GM18870 (cell line): ENCODE measurements around the gene CFAP69.
A peak's percentile ranks its signal among the peaks of the same experiment; 100 is the strongest.

Experiments
- ATAC-seq: cut with Tn5 transposase; IDR thresholded peaks from one replicate; pipeline ENCODE4 v1.9.1; 2021; ENCODE audit warnings: moderate library complexity; ENCODE audit not compliant: unreplicated experiment

CFAP69 gene

DNA sequence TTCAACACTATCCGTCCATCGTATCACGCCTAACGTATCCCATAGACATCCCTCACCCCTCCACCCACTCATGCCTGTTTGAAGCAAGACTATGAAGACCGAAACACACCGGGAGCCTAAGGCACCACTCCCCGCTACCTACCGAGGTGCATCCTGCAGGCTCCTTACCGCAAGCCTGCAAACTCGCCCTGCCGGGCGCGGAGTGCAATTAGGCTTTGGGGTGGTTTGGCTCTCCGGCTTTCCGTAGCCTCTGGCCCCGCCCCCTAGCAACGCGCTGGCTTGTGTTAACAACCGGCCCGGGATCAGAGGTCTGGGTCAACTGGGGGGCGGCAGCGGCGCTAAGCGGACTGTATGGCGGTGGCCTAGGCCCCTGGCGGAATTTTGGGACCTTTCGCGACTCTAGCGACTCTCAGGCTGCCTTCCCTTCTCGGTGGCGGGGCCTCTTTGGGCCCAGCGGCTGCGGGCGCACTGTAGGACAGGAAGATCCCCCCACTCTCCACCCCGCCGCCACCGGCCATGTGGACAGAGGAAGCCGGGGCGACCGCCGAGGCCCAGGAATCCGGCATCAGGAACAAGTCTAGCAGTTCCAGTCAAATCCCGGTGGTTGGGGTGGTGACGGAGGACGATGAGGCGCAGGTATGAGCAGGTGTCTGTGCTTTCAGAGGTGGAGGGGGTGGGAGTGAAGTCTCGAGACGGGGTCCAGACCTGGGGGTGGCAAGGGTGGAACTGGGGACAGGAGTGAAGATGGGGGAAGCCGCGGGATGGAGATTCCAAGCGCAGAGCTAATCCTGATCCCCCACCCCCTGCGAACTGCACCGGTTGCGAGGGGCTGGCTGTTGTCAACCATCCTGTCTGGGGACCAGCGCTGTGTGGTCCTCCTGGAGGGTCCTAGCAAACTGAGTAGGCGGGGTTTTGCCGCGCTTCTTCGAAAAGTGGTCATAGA is at the start of gene CFAP69:
CFAP69 (plus strand) TSS at position 266 of the 943 bp plus-strand sequence; CDS start at position 517, 251 bp downstream.
- peak; percentile 66 for ATAC-seq

DNA sequence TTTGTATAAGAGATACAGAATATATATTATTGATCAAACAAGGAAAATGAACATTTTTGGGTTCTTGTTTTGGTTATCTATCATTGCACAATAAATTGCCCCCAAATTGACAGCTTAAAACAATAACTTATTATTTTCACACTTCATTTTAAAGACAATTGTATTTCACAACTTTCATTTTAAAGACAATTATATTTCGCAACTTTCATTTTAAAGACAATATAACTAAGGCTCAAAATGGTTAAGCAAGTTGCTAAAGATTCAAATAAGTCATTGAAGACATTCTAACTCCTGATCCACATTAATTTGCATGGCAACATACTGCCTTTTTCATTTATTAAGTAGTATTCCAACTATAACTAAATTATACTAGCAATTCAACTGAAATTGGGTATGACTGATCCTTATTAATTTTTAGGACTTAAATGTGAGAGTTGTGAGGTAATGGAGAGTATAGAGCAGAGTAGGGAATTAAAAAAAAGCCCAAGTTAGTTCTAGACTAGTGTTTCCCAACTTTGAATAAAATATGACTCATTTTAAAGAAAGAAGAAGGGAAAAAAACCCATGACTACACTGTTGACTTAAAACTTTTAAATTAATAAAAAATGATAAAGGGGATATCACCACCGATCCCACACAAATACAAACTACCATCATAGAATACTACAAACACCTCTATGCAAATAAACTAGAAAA is 43.3 kb upstream of the CFAP69 start:
- no peak for ATAC-seq

GRCh38 chr7:90207956-90208355 is 37.0 kb upstream of the CFAP69 start:
- ATAC-seq, result no peak

GRCh38 chr7:90209776-90210175 is 35.2 kb upstream of the CFAP69 start:
- no peak for ATAC-seq

DNA sequence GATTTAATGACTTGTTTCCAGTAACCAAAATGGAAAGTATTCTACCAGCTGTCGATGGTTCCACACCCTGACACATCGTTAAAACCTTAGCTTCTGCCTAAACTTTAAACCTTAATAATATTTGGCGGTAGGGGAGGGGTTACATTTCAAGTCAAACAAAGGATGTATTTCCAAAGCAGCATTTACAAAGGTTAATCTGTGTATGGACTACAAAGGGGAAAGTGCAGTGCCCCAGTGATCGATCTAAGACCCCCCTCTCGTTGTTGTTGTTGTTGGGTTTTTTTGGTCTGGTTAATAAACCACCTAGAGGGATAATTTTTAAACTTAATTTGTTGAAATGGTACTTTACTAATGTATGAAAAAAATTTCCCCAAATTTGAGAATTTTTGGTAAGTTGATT is 34.5 kb upstream of the CFAP69 start:
- ATAC-seq, result no peak

GRCh38 chr7:90210981-90211380 is 34.0 kb upstream of the CFAP69 start:
- ATAC-seq, result peak; percentile 4

DNA sequence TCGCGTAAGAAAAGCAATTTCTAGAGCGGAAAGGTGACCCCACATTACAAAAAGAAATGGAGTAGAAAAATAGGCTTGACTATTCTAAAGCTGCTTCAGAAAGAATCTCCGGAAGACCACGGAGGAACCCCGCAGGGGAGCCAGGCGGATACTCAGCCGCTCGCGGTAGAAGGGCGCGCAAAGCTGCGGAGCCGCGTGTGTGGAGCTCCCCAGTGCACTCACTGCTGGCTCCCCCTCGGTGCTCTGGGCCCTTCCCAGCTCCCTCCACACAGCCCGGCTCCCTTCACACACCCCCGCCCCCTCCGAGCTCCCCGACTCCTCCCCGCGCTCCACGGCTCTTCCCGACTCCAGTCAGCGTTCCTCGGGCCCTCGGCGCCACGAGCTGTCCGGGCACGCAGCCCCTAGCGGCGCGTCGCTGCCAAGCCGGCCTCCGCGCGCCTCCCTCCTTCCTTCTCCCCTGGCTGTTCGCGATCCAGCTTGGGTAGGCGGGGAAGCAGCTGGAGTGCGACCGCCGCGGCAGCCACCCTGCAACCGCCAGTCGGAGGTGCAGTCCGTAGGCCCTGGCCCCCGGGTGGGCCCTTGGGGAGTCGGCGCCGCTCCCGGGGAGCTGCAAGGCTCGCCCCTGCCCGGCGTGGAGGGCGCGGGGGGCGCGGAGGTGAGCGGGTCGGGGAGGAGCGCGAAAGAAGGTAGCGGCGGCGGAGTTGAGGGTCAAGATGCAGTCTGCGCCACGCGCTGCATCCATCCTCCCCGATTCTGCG is 33.4 kb upstream of the CFAP69 start, which contains the start of gene STEAP2:
STEAP2 (plus strand) TSS at position 350 of the 758 bp plus-strand sequence. CDS start 13,343 bp downstream, outside the sequence.
- peak; percentile 73 for ATAC-seq

GRCh38 chr7:90212149-90212495 is 32.9 kb upstream of the CFAP69 start:
- no peak for ATAC-seq

DNA sequence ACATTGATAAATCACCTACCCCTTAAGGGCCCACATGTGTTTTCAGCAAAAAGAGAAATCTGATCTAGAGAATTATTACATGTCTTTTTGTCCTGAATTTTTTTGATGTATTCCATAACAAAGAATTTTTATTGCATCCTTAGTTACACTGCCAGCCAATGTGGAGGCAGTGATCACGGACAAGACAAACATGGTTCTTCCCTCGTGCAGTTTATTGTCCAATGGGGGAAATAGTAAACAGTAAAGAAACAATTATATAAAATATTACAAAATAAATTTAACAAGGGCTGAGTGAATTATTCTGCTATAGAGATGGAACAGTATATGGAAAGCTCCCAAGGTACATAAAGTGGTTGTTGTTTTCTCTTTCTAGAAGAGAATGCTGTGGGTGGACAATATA is 31.5 kb upstream of the CFAP69 start:
- no peak for ATAC-seq

GRCh38 chr7:90216080-90216674 is 28.8 kb upstream of the CFAP69 start:
- ATAC-seq, result no peak

DNA sequence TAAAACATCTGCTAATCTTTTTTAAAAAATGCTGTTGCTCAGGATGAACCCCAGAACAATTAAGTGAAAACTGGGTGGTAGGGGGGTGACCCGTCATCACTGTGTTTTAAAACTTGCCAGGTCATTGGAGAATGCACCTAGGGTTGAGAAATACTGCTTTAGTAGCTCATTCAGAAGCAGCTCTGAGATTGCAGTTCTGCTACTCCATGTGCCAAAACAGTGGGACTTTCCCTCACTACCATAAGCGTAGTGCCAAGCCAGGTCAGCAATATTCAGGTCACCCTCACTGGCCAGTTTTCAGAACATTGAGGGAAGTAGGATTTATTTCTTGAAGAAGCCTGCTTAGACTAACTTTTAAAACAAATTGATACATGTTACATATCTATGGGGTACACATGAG is 28.2 kb upstream of the CFAP69 start:
- ATAC-seq, result no peak

- no peak for ATAC-seq
These were observed 22.6 kb upstream of the CFAP69 start for GRCh38 chr7:90222390-90222789.

- ATAC-seq, result no peak
These were observed 21.9 kb upstream of the CFAP69 start for GRCh38 chr7:90222811-90223725.

DNA sequence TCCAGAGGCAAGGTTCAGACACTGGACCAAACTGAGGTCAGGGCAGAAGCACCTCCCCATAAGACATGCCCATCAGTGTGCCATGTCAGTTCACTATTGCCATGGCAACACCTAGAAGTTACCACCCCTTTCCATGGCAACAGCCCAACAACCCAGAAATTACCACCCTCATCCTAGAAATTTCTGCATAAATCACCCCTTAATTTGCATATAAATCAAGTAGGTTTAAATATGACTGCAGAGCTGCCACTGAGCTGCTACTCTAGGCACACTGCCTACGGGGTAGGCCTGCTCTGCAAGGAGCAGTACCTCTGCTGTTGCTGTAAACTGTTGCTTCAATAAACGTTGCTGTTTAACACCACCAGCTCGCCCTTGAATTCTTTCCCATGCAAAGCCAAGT is 20.8 kb upstream of the CFAP69 start:
- no peak for ATAC-seq

GRCh38 chr7:90225181-90225580 is 19.8 kb upstream of the CFAP69 start:
- no peak for ATAC-seq

GRCh38 chr7:90225601-90226000 is 19.4 kb upstream of the CFAP69 start:
- ATAC-seq, result no peak

GRCh38 chr7:90227259-90227658 is 17.7 kb upstream of the CFAP69 start:
- no peak for ATAC-seq

- no peak for ATAC-seq
These were observed 15.3 kb upstream of the CFAP69 start for GRCh38 chr7:90229682-90230081.

GRCh38 chr7:90230834-90231233 is 14.1 kb upstream of the CFAP69 start:
- ATAC-seq, result no peak

- ATAC-seq, result no peak
These were observed 13.7 kb upstream of the CFAP69 start for GRCh38 chr7:90231304-90231703.
